K562 (cell line): ENCODE results near the gene LASP1. TPM values are rescaled to one million over a fixed set of nuclear protein-coding genes. Genes with fewer than 3 reads are reported as not detected.
A peak's percentile ranks its signal among the peaks of the same experiment; 100 is the strongest.

Source experiments
- BRD9 ChIP-seq: fragments of 450-650 bp; IDR thresholded peaks from 2 replicates; pipeline ENCODE4 v1.6.1; 2018; ENCODE audit warnings: low read depth; ENCODE audit not compliant: partially characterized antibody
- CC2D1A ChIP-seq: fragments of 450-650 bp; IDR thresholded peaks from 2 replicates; pipeline ENCODE4 v1.6.1; 2017; ENCODE audit warnings: mild to moderate bottlenecking
- ESRRB ChIP-seq: fragments of 250-450 bp; sonication (Bioruptor Pico); IDR thresholded peaks from 2 replicates; pipeline ENCODE4 v1.5.0; 2020; ENCODE audit warnings: mild to moderate bottlenecking, moderate library complexity, borderline replicate concordance
- GTF2F1 ChIP-seq: IDR thresholded peaks from 2 replicates; pipeline ENCODE4 v1.6.1; 2011; ENCODE audit warnings: low read depth, low read length, improper control_type of control experiment
- HSF4 ChIP-seq: fragments of 250-450 bp; sonication (Bioruptor Pico); IDR thresholded peaks from 2 replicates; pipeline ENCODE4 v2.1.2; 2022; ENCODE audit warnings: mild to moderate bottlenecking, moderate library complexity, borderline replicate concordance
- MAFG ChIP-seq: fragments of 450-650 bp; conservative IDR thresholded peaks from 2 replicates; pipeline ENCODE4 v1.6.1; 2016; ENCODE audit warnings: missing genetic modification characterization, missing compliant biosample characterization
- NRF1 ChIP-seq, 2 experiments: fragments of 450-650 bp; IDR thresholded peaks in 1 of 2; conservative IDR thresholded peaks in 1 of 2; 2 replicates each; pipeline ENCODE4 v1.6.1; 2014; ENCODE audit warnings: mild to moderate bottlenecking in 2 of 2
- PRDM10 ChIP-seq: fragments of 450-650 bp; IDR thresholded peaks from 2 replicates; pipeline ENCODE4 v1.6.1; 2018; ENCODE audit not compliant: partially characterized antibody
- RBFOX2 ChIP-seq: fragments of 200-400 bp; formaldehyde crosslinking; IDR thresholded peaks from 2 replicates; pipeline ENCODE4 v1.6.1; 2017; ENCODE audit warnings: low read depth, mild to moderate bottlenecking, low read length, moderate library complexity
- TEAD1 ChIP-seq, 2 experiments: fragments of 450-650 bp in 1 of 2; sonication (generic) in 1 of 2; formaldehyde crosslinking; IDR thresholded peaks; 2 replicates each; pipeline versions ENCODE4 v1.4.0 to v1.8.0; 2020 to 2022; ENCODE audit warnings: mild to moderate bottlenecking in 2 of 2, missing genetic modification reagents in 1 of 2
- TSC22D4 ChIP-seq: fragments of 450-650 bp; IDR thresholded peaks from 2 replicates; pipeline ENCODE4 v1.6.1; 2016; ENCODE audit warnings: missing genetic modification characterization, missing biosample characterization, control low read depth
- U2AF2 ChIP-seq: fragments of 200-400 bp; formaldehyde crosslinking; optimal IDR thresholded peaks from 2 replicates; pipeline ENCODE3; 2017; ENCODE audit warnings: low read depth, mild to moderate bottlenecking, low read length
- ZFX ChIP-seq: sonication (generic); formaldehyde crosslinking; IDR thresholded peaks from 2 replicates; pipeline ENCODE4 v1.8.0; 2022; ENCODE audit warnings: mild to moderate bottlenecking, missing genetic modification reagents, moderate library complexity
- ZKSCAN1 ChIP-seq: fragments of 150-350 bp; IDR thresholded peaks from 2 replicates; pipeline ENCODE4 v1.6.1; 2016; ENCODE audit warnings: low read depth, low read length
- polyA plus RNA-seq, 8 experiments: library from polyadenylated mRNA; depleted of rRNA in 4 of 8; stranded (reverse) in 5 of 8; unstranded in 3 of 8; fragments of >200 nt; fragmentation: Nextera tagmentation in 2 of 8; fragmentation: Illumina TruSeq in 1 of 8; extraction: Ambion mirVana in 2 of 8; extraction: Trizol in 1 of 8; gene quantifications; 2 replicates each; pipeline versions ENCODE4 v1.2.1 to v1.2.3, GENCODE V29; 2011 to 2014; ENCODE audit warnings: inconsistent platforms in 1 of 8, missing spikeins in 1 of 8
- total RNA-seq, 7 experiments: library from RNA; depleted of rRNA in 6 of 7; stranded (reverse); fragments of >200 nt in 6 of 7; fragmentation: Illumina TruSeq in 2 of 7; extraction: Trizol in 2 of 7; gene quantifications; 2 replicates each; pipeline versions ENCODE4 v1.2.1 to v1.2.3, GENCODE V29; 2011 to 2021; ENCODE audit warnings: low replicate concordance in 1 of 7
- TF ChIP-seq, protein P1 (sequence below): fragments of 450-650 bp; IDR thresholded peaks from 2 replicates; pipeline ENCODE4 v1.6.1; 2016
- TF ChIP-seq, protein P2 (sequence below): fragments of 450-650 bp; conservative IDR thresholded peaks from 2 replicates; pipeline ENCODE4 v1.6.1; 2016; ENCODE audit warnings: missing genetic modification characterization, low read depth, mild to moderate bottlenecking, control low read depth, missing compliant biosample characterization
- TF ChIP-seq, protein P3 (sequence below): fragments of 450-650 bp; formaldehyde crosslinking; IDR thresholded peaks from 2 replicates; pipeline ENCODE4 v1.4.0; 2020; ENCODE audit warnings: mild to moderate bottlenecking, moderate library complexity

LASP1 gene
- total and polyA plus RNA-seq, 9 of the 15 experiments (the other 6 are each of a cell fraction or from before 2014, with no cell fraction given): 23.0 to 125 (median 55.3) TPM

- TF ChIP-seq TSC22D4 (tag) (no peak), MAFG (tag) (no peak), PRDM10 (no peak), TEAD1 (CRISPR knock-in tag; IDR thresholded peaks at IDR 0.05) (peak in 1 of 2 experiments; percentile 41; a peak in 2 of 4 replicates), RBFOX2 (peak; percentile 97), ESRRB (no peak), NRF1 (conservative IDR thresholded peaks at IDR 0.05 in 1 of 2, IDR thresholded peaks at IDR 0.05 in 1 of 2) (peak; percentile 74), BRD9 (peak; percentile 1), U2AF2 (no peak), ZKSCAN1 (0 out of 2 replicates have a peak, but pooled peaks have one; percentile 2), GTF2F1 (peak; percentile 53; the same call in 1 of the 2 replicates), HSF4 (CRISPR knock-in tag) (no peak), CC2D1A (peak; percentile 88; the same call in 1 of the 2 replicates), ZFX (CRISPR knock-in tag) (no peak)
- TF ChIP-seq, protein P1, sequence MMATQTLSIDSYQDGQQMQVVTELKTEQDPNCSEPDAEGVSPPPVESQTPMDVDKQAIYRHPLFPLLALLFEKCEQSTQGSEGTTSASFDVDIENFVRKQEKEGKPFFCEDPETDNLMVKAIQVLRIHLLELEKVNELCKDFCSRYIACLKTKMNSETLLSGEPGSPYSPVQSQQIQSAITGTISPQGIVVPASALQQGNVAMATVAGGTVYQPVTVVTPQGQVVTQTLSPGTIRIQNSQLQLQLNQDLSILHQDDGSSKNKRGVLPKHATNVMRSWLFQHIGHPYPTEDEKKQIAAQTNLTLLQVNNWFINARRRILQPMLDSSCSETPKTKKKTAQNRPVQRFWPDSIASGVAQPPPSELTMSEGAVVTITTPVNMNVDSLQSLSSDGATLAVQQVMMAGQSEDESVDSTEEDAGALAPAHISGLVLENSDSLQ: no peak
- TF ChIP-seq, protein P2, sequence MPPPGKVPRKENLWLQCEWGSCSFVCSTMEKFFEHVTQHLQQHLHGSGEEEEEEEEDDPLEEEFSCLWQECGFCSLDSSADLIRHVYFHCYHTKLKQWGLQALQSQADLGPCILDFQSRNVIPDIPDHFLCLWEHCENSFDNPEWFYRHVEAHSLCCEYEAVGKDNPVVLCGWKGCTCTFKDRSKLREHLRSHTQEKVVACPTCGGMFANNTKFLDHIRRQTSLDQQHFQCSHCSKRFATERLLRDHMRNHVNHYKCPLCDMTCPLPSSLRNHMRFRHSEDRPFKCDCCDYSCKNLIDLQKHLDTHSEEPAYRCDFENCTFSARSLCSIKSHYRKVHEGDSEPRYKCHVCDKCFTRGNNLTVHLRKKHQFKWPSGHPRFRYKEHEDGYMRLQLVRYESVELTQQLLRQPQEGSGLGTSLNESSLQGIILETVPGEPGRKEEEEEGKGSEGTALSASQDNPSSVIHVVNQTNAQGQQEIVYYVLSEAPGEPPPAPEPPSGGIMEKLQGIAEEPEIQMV (tag): peak; percentile 86
- TF ChIP-seq, protein P3, sequence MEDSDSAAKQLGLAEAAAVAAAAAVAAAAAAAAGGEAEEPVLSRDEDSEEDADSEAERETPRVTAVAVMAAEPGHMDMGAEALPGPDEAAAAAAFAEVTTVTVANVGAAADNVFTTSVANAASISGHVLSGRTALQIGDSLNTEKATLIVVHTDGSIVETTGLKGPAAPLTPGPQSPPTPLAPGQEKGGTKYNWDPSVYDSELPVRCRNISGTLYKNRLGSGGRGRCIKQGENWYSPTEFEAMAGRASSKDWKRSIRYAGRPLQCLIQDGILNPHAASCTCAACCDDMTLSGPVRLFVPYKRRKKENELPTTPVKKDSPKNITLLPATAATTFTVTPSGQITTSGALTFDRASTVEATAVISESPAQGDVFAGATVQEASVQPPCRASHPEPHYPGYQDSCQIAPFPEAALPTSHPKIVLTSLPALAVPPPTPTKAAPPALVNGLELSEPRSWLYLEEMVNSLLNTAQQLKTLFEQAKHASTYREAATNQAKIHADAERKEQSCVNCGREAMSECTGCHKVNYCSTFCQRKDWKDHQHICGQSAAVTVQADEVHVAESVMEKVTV (CRISPR knock-in tag): no peak
These were observed at the start of gene LASP1 (continued) for GRCh38 chr17:38869526-38870258.
